Pancreas (tissue), 10 donors: ENCODE results near the gene VGLL1. TPM values are rescaled to one million over a fixed set of nuclear protein-coding genes. Genes with fewer than 3 reads are reported as not detected.

Experiments used
- ATAC-seq, 4 donors: fragments of 200-7000 bp; cut with Tn5 transposase; one replicate each; pipeline versions ENCODE4 v1.8.0 to v1.9.1; 2020; ENCODE audit warnings: mild to moderate bottlenecking in 4 of 4, moderate library complexity in 4 of 4
- DNase-seq, 6 donors: peaks; one replicate each; pipeline ENCODE4 v3.0.0-alpha.2; 2020
- FAIRE-seq: peaks from 2 replicates; lab custom pipeline; 2012; peaks lifted over from hg19 to GRCh38; lab: Jason Lieb, UNC
- H3K27ac ChIP-seq, 4 donors: fragments of 200-600 bp; sonication (generic); 1 replicate in 3 of 4; 2 replicates in 1 of 4; pipeline versions ENCODE4 v1.5.0 to v1.8.0; 2020
- H3K27me3 ChIP-seq, 4 donors: fragments of 200-600 bp; one replicate each; pipeline ENCODE4 v1.8.0; 2021
- H3K36me3 ChIP-seq, 3 donors: fragments of 200-600 bp; sonication (generic) in 1 of 3; one replicate each; pipeline versions ENCODE4 v1.5.0 to v1.8.0; 2020 to 2021
- H3K4me1 ChIP-seq, 3 donors: fragments of 200-600 bp; one replicate each; pipeline ENCODE4 v1.8.0; 2021
- H3K4me3 ChIP-seq, 4 donors: fragments of 200-600 bp; sonication (generic) in 2 of 4; one replicate each; pipeline versions ENCODE4 v1.5.0 to v1.8.0; 2020 to 2021
- H3K9me3 ChIP-seq, 4 donors: fragments of 200-600 bp; one replicate each; pipeline ENCODE4 v1.8.0; 2021
- WGBS, 2 donors: extraction: QIAGEN DNeasy Blood & Tissue Kit; methylation state at CpG; one replicate each; pipeline ENCODE4 v1.1.7; 2013; 5-methylcytosine and 5-hydroxymethylcytosine counted together
- intact Hi-C, 3 donors: fragments of 100-400 bp; cut with DNase I; formaldehyde crosslinking; loops; one replicate each; pipeline versions ENCODE4 v1.11.1 to v1.14.2; 2022
- polyA plus RNA-seq, 2 donors: library from polyadenylated mRNA; stranded (reverse); fragments of 200-250 nt; gene quantifications; one replicate each; pipeline ENCODE4 v1.2.3, GENCODE V29; 2013
- total RNA-seq, 6 donors: library from RNA; stranded (reverse); fragmentation: NEBNext Ultra II Directional in 4 of 6; extraction: Animal tissue kit (Norgen Biotek cat#: 25700) in 4 of 6; gene quantifications; one replicate each; pipeline versions ENCODE4 v1.2.1 to v1.2.4, GENCODE V29; 2021 to 2023
- TF ChIP-seq, protein P1 (sequence below), 4 donors: fragments of 200-600 bp; sonication (generic) in 3 of 4; IDR thresholded peaks; one replicate each; pipeline versions ENCODE4 v1.5.0 to v1.8.0; 2021; ENCODE audit warnings: antibody characterized with exemption in 4 of 4
- donor health status: healthy with polysubstance abuse.
- donor health status: DM: no; HTN: no; CAD: no; lungs with moderate emphysema.
- donor health status: DM: no; HTN: no; CAD: no.
- donor health status: control.
- donor health status: control.
- donor health status: Bipolar disorder and iron deficiency.
- donor health status: DM: yes; HTN: yes; CAD: no.
- donor health status: DM: no; HTN: no; CAD: no.
- donor health status: DM: no; HTN: no; CAD: no.
- donor health status: DM: yes; HTN: yes; CAD: no.

The VGLL1 gene
- total and polyA plus RNA-seq, 8 donors: 0.32 to 2.7 (median 0.84) TPM

DNA sequence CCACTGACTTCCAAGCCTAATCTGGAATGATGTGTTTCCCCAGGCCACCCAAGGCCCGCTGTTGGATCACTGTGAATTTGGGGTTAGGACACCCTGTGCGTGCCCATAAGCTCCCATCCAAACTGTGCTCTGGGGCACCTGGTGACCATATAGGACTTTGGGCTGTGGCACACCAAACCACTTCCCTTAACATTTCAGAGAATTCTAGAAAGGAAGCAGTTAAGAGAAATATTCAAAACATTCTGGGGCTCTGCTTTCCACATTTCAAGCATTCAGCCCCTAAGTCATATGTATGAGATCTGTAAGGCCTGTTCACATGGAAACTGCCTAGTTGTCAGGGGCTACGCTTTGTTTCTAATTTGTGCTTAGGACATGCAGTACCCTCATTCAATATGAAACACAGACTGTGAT lies 14.4 kb downstream of the VGLL1 start:
- 82 to 84% methylated on average over 3 of the region's 3 CpGs for WGBS, 2 donors
- H3K27me3 ChIP-seq: peaks cover 0 to 4% (median 0%) of the 10 kb centered on the region in 4 donors
- H3K4me1 ChIP-seq: no peaks in the 10 kb centered on the region
- DNase-seq: no peak
- H3K9me3 ChIP-seq: no peaks in the 10 kb centered on the region
- intact Hi-C loops: no loop called here
- H3K27ac ChIP-seq: no peak overlapping the region
- H3K4me3 ChIP-seq: no peak overlapping the region
- no peak for FAIRE-seq
- H3K36me3 ChIP-seq: no peaks in the 10 kb centered on the region
- no peak for ATAC-seq
- TF ChIP-seq, protein P1, sequence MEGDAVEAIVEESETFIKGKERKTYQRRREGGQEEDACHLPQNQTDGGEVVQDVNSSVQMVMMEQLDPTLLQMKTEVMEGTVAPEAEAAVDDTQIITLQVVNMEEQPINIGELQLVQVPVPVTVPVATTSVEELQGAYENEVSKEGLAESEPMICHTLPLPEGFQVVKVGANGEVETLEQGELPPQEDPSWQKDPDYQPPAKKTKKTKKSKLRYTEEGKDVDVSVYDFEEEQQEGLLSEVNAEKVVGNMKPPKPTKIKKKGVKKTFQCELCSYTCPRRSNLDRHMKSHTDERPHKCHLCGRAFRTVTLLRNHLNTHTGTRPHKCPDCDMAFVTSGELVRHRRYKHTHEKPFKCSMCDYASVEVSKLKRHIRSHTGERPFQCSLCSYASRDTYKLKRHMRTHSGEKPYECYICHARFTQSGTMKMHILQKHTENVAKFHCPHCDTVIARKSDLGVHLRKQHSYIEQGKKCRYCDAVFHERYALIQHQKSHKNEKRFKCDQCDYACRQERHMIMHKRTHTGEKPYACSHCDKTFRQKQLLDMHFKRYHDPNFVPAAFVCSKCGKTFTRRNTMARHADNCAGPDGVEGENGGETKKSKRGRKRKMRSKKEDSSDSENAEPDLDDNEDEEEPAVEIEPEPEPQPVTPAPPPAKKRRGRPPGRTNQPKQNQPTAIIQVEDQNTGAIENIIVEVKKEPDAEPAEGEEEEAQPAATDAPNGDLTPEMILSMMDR (IDR thresholded peaks at IDR 0.05): no peak

DNA sequence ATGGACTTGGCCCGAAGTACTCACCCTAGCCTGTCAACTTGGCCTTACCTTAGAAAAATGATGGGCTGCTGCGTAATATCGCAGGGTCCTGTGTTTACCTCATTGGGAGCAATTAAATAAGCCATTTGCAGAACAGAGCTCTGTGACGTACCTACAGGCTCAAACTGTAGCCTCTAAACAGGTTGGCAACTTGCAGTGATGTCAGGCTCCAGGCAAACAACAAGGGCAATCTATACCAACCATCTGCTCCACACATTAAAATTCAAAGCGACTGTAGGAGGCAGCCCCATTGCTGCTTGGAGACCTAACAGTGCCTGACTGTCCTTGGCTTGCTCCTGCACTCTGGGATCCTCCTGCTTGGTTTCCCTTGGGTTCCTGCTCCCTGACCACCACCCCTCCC lies 17.2 kb downstream of the VGLL1 start:
- intact Hi-C loops: no loop called here
- Histone ChIP-seq H3K4me3 (no peak overlapping the region), H3K27ac (no peak overlapping the region), H3K4me1 (no peaks in the 10 kb centered on the region), H3K36me3 (no peaks in the 10 kb centered on the region), H3K9me3 (no peaks in the 10 kb centered on the region), H3K27me3 (no peaks in the 10 kb centered on the region)
- 74 to 82% methylated on average over 5 of the region's 5 CpGs for WGBS, 2 donors
- DNase-seq (no peak), ATAC-seq (no peak), FAIRE-seq (no peak)
- TF ChIP-seq, protein P1 (IDR thresholded peaks at IDR 0.05): no peak

DNA sequence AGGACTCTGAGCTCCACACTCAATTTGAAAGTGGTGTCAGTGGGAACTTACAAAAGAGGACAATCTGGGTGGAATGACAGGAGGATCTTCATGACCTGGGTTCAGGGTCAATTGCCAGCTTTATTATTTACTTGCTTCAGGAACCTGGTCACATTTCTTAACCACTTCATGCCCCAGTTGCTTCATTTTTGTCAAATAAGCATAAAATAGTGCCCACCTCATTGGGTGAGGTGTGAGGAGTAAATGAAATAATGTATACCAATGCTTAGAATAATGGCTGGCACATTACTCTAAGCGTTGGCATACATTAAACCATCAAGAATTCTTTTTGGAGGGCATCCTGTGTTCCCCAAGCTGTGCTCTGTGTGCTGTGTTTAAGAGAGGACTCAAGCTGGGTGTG lies 19.4 kb downstream of the VGLL1 start:
- Histone ChIP-seq H3K27ac (no peak overlapping the region), H3K4me3 (no peak overlapping the region), H3K36me3 (no peaks in the 10 kb centered on the region), H3K4me1 (no peaks in the 10 kb centered on the region), H3K27me3 (no peaks in the 10 kb centered on the region), H3K9me3 (no peaks in the 10 kb centered on the region)
- TF ChIP-seq, protein P1 (IDR thresholded peaks at IDR 0.05): no peak
- no peak for ATAC-seq
- no peak for FAIRE-seq
- no peak for DNase-seq
- intact Hi-C loops: no loop called here
- WGBS, 2 donors: 55% methylated on average over 1 of the region's 1 CpG

DNA sequence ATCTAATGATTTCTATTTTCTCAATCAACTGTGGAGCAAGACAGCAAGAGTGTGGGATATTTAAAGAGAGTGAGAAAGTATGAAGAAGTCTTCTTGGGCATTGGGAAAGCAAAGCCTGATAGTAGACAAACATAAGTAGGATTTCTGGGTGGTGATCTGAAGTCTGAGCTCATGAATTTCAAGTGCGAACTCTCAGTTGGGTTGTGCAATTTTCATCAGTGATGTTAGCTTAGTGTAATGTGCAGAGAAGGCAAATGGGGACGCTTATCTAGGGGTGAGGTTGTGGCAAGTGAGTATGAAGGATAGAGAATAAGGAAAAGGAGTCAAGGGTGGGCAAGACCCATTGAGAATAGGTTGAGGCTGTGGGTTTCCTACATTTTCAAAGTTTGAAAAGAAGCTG lies 23.7 kb downstream of the VGLL1 start:
- H3K9me3 ChIP-seq: no peaks in the 10 kb centered on the region
- no peak for DNase-seq
- no peak overlapping the region for H3K4me3 ChIP-seq
- WGBS, 2 donors: 36 to 63% methylated on average over 2 of the region's 2 CpGs
- intact Hi-C loops: no loop called here
- no peak overlapping the region for H3K27ac ChIP-seq
- peaks cover 0 to 4% (median 0%) of the 10 kb centered on the region in 4 donors for H3K27me3 ChIP-seq
- H3K36me3 ChIP-seq: no peaks in the 10 kb centered on the region
- ATAC-seq: no peak
- TF ChIP-seq, protein P1 (IDR thresholded peaks at IDR 0.05): no peak
- no peak for FAIRE-seq
- H3K4me1 ChIP-seq: no peaks in the 10 kb centered on the region

DNA sequence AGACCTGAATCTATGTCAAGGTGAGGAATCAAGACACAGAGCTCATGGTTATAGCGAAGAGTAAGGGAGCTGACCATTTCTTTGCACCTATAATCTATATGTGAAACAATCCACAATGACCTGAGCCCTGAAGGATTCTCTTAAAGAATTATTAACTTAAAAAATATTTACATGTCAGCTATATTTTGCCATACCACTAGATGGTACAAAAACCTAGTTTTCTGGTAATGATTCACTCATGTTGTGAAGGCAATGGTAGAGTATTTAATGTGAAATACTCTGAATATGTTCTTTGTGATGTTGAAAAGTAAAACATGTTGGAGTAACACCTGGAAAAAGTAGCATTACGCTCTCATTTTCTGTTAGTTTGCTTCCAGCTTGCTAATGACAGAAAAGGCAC lies 40.0 kb downstream of the VGLL1 start:
- H3K36me3 ChIP-seq: no peaks in the 10 kb centered on the region
- FAIRE-seq (no peak), DNase-seq (no peak), ATAC-seq (no peak)
- H3K4me1 ChIP-seq: no peaks in the 10 kb centered on the region
- H3K9me3 ChIP-seq: no peaks in the 10 kb centered on the region
- H3K27ac ChIP-seq: no peak overlapping the region
- 47 to 66% methylated on average over 2 of the region's 2 CpGs for WGBS, 2 donors
- H3K4me3 ChIP-seq: no peak overlapping the region
- intact Hi-C loops: no loop called here
- H3K27me3 ChIP-seq: peaks cover 0 to 12% (median 3%) of the 10 kb centered on the region in 4 donors
- TF ChIP-seq, protein P1 (IDR thresholded peaks at IDR 0.05): no peak
